ENCODE data around the gene TMEM117. TPM values are rescaled to one million over a fixed set of nuclear protein-coding genes. Genes with fewer than 3 reads are reported as not detected.
A peak's percentile ranks its signal among the peaks of the same experiment; 100 is the strongest.

TMEM117 gene
- total RNA-seq, 2 donors from 2014 or later, result 1.3 to 2.7 TPM

- no peak overlapping the region for H3K4me3 Mint-ChIP-seq
- peaks cover 6 to 7% of the 10 kb centered on the region in 2 donors for H3K9me3 Mint-ChIP-seq
- DNase-seq, result no peak
- no peaks in the 10 kb centered on the region for H3K4me1 Mint-ChIP-seq (ENCODE audit: low read depth)
- H3K27ac Mint-ChIP-seq, result no peak overlapping the region
- ATAC-seq (replicated peaks in 1 of 2), result no peak
- no peaks in the 10 kb centered on the region for H3K27me3 Mint-ChIP-seq (ENCODE audit: low read depth)
- peaks cover 5 to 10% of the 10 kb centered on the region in 2 donors for H3K36me3 Mint-ChIP-seq (ENCODE audit: insufficient read depth in 2 of 2)
These were observed 463.6 kb downstream of the TMEM117 start for GRCh38 chr12:44299524-44299923.

DNA sequence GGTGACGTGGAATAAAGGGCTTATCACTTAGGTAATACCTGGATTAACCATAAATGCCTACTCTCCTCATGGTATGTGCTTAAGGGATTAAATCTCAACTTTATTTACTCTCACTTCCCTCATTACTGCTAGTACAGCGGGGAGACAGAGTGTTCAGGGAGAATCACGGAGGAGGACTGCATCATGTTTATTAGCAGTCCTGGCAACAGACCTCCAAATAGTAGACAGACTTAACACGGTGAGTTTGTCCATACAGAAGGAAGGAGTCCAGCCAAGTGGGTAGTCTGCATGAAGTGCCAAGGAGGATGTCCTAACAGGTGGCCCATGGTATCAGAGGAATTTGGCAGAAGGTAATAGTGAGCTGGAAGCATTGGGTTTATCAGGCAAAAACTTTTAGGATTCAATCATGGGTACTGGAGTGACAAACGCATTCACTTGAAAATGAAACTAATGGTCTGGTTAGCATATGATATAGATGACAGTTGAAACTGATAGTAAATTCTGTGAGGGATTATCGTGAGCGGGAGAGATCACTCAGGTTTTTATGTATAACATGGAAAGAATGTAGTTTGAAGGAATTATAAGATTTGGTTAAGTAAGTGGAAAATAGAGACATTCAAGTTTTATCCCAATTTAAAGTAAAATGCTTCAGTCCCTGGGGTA lies 471.8 kb downstream of the TMEM117 start:
- no peak overlapping the region for H3K4me3 Mint-ChIP-seq
- ATAC-seq (replicated peaks in 1 of 2) (no peak), DNase-seq (no peak)
- H3K9me3 Mint-ChIP-seq, result peaks cover 0 to 6% of the 10 kb centered on the region in 2 donors
- no peaks in the 10 kb centered on the region for H3K36me3 Mint-ChIP-seq (ENCODE audit: insufficient read depth in 2 of 2)
- H3K27ac Mint-ChIP-seq, result no peak overlapping the region
- no peaks in the 10 kb centered on the region for H3K4me1 Mint-ChIP-seq (ENCODE audit: low read depth)
- no peaks in the 10 kb centered on the region for H3K27me3 Mint-ChIP-seq (ENCODE audit: low read depth)

DNA sequence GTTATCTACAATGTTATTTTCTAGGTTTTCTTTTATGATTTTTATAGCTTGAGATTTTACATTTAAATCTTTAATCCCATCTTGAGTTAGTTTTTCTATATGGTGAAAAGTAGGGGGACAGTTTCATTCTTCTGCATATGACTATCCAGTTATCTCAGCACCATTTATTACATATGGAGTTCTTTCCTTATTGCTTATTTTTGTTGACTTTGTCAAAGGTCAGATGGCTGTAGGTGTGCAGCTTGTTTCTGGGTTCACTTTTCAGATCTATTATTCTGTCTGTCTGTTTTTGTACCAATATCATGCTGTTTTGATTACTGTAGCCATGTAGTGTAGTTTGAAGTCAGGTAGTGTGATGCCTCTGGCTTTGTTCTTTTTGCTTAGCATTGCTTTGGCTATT lies 477.3 kb downstream of the TMEM117 start:
- Mint-ChIP-seq H3K27ac (no peak overlapping the region), H3K4me3 (no peak overlapping the region), H3K4me1 (ENCODE audit: low read depth) (no peaks in the 10 kb centered on the region), H3K9me3 (peaks cover 0 to 3% of the 10 kb centered on the region in 2 donors), H3K27me3 (ENCODE audit: low read depth) (no peaks in the 10 kb centered on the region), H3K36me3 (ENCODE audit: insufficient read depth in 2 of 2) (no peaks in the 10 kb centered on the region)
- DNase-seq, result no peak
- ATAC-seq (replicated peaks in 1 of 2), result no peak

DNA sequence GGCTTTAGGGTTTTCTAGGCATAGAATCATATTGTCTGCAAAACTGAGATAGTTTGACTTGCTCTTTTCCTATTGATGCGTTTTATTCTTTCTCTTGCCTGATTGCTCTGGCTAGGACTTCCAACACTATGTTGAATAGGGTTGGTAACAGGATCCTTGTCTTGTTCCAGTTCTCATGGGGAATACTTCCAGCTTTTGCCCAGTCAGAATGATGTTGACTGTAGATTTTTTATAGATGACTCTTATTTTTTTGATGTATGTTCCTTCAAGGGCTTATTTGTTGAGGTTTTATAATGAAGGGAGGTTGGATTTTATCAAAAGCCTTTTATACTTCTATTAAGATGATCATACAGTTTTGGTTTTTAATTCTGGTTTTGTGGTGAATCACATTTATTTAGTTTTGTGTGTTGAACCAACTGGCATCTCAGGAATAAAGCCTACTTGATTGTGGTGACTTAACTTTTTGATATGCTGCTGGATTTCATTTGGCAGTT lies 478.2 kb downstream of the TMEM117 start:
- Mint-ChIP-seq H3K27ac (no peak overlapping the region), H3K36me3 (ENCODE audit: insufficient read depth in 2 of 2) (no peaks in the 10 kb centered on the region)

DNA sequence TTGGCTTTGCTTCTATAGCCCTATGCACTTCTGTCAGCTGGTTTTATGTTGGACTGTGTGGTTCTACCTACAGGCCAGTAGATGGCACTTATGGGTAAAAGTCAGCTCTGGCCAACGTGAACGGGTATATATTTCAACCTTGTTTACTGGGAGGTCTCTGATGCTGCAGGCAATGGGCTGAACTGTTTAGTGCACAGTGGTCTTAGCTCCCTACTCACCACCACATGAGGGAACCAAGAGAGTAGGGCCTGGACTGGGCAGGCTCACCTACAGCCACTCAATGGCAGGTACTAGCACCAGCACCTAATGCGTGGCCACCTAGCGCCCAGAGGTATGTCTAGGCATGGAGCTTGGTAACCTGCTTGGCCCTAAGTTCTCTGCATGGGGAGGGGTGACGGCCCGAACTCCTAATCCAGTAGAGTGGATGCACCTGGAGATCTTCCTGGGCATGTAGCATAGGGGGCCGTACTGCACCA lies 481.8 kb downstream of the TMEM117 start:
- Mint-ChIP-seq H3K9me3 (no peaks in the 10 kb centered on the region), H3K36me3 (ENCODE audit: insufficient read depth in 2 of 2) (no peaks in the 10 kb centered on the region), H3K27ac (no peak overlapping the region), H3K4me3 (no peak overlapping the region), H3K4me1 (ENCODE audit: low read depth) (no peaks in the 10 kb centered on the region), H3K27me3 (ENCODE audit: low read depth) (no peaks in the 10 kb centered on the region)
- DNase-seq (peak in 1 of 2 donors; percentile 1), ATAC-seq (replicated peaks in 1 of 2) (peak in 1 of 2 donors; percentile 42)

More for the DNA sequence above, 478.2 kb downstream of the TMEM117 start:
- Mint-ChIP-seq H3K4me1 (ENCODE audit: low read depth) (no peaks in the 10 kb centered on the region), H3K9me3 (peaks cover 0 to 3% of the 10 kb centered on the region in 2 donors), H3K27me3 (ENCODE audit: low read depth) (no peaks in the 10 kb centered on the region), H3K4me3 (no peak overlapping the region)
- DNase-seq (no peak), ATAC-seq (replicated peaks in 1 of 2) (no peak)

DNA sequence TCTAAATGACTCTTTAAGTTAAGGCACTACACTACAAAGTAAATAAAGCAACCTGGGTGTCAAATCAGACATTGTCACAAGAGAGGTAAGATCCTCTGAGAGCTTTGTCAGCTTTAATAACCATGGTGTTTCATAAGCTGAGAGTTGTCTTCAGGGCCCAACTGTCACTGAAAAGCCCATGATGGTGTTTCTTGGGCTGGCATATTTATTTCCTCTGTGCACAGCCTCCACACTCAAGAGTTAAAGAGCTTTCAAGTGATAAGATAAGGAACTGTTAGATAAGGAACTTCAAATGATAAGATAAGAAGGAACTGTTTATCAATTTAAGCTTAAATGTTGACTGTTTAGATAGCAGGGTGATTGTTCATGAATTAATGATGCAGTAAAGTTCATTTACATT lies 495.4 kb downstream of the TMEM117 start:
- Mint-ChIP-seq H3K4me1 (ENCODE audit: low read depth) (no peaks in the 10 kb centered on the region), H3K27ac (no peak overlapping the region), H3K36me3 (ENCODE audit: insufficient read depth in 2 of 2) (peaks cover 2 to 3% of the 10 kb centered on the region in 2 donors), H3K27me3 (ENCODE audit: low read depth) (no peaks in the 10 kb centered on the region), H3K9me3 (peaks cover 3 to 6% of the 10 kb centered on the region in 2 donors), H3K4me3 (no peak overlapping the region)
- DNase-seq, result no peak
- no peak for ATAC-seq (replicated peaks in 1 of 2)

- no peak overlapping the region for H3K27ac Mint-ChIP-seq
- peaks cover 3 to 6% of the 10 kb centered on the region in 2 donors for H3K9me3 Mint-ChIP-seq
- no peaks in the 10 kb centered on the region for H3K4me1 Mint-ChIP-seq (ENCODE audit: low read depth)
- H3K36me3 Mint-ChIP-seq (ENCODE audit: insufficient read depth in 2 of 2), result peaks cover 2 to 3% of the 10 kb centered on the region in 2 donors
- ATAC-seq (replicated peaks in 1 of 2) (no peak), DNase-seq (no peak)
- no peak overlapping the region for H3K4me3 Mint-ChIP-seq
- H3K27me3 Mint-ChIP-seq (ENCODE audit: low read depth), result no peaks in the 10 kb centered on the region
These were observed 498.5 kb downstream of the TMEM117 start for GRCh38 chr12:44334347-44334746.

DNA sequence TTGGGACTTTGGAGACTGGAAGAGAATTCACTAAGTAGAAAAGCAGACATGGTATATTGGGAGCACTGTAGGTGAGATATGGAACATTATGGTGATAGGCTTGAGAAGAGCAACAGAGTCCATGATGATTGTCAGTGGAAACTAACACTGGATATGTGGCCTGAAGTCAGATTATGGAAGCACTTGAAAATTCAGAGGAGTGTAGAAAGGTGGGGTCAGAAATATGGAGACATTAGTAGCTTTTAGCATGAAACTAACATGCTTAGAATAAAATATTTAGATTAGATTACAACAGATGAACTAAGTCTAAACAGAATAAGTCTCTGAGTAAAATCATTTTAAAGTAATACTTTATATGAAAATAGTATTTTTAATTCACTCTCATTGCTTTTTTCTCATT lies 499.1 kb downstream of the TMEM117 start:
- Mint-ChIP-seq H3K4me1 (ENCODE audit: low read depth) (no peaks in the 10 kb centered on the region), H3K36me3 (ENCODE audit: insufficient read depth in 2 of 2) (peaks cover 2 to 3% of the 10 kb centered on the region in 2 donors), H3K27ac (no peak overlapping the region), H3K9me3 (peaks cover 3 to 6% of the 10 kb centered on the region in 2 donors), H3K4me3 (no peak overlapping the region), H3K27me3 (ENCODE audit: low read depth) (no peaks in the 10 kb centered on the region)
- ATAC-seq (replicated peaks in 1 of 2), result no peak
- DNase-seq, result no peak

DNA sequence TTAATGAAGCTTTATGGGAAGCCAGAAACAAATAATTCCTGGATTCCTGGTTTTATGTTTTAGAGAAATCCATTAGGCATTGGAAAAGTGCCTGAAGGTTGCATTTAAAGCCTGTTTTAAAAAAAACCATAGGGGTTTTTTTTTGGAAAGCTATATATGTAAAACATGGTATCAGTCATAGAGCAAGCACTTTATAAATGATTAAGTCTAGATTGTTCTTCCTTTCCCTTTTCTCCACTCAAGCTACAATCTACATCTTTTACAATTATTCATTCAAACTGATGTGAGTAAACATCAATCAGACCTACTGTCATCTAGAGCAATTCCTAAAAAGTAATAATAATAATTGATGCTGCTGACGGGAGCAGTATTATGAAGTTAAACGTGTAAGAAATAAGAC lies 500.7 kb downstream of the TMEM117 start:
- H3K27ac Mint-ChIP-seq, result no peak overlapping the region
- H3K9me3 Mint-ChIP-seq, result peaks cover 3 to 6% of the 10 kb centered on the region in 2 donors
- DNase-seq, result no peak
- peaks cover 2 to 3% of the 10 kb centered on the region in 2 donors for H3K36me3 Mint-ChIP-seq (ENCODE audit: insufficient read depth in 2 of 2)
- no peaks in the 10 kb centered on the region for H3K27me3 Mint-ChIP-seq (ENCODE audit: low read depth)
- no peak for ATAC-seq (replicated peaks in 1 of 2)
- no peaks in the 10 kb centered on the region for H3K4me1 Mint-ChIP-seq (ENCODE audit: low read depth)
- H3K4me3 Mint-ChIP-seq, result no peak overlapping the region

GRCh38 chr12:44342371-44342770 lies 506.5 kb downstream of the TMEM117 start:
- Mint-ChIP-seq H3K27me3 (ENCODE audit: low read depth) (no peaks in the 10 kb centered on the region), H3K27ac (no peak overlapping the region), H3K4me3 (no peak overlapping the region), H3K9me3 (no peaks in the 10 kb centered on the region), H3K4me1 (ENCODE audit: low read depth) (no peaks in the 10 kb centered on the region), H3K36me3 (ENCODE audit: insufficient read depth in 2 of 2) (no peaks in the 10 kb centered on the region)
- no peak for ATAC-seq (replicated peaks in 1 of 2)
- no peak for DNase-seq

DNA sequence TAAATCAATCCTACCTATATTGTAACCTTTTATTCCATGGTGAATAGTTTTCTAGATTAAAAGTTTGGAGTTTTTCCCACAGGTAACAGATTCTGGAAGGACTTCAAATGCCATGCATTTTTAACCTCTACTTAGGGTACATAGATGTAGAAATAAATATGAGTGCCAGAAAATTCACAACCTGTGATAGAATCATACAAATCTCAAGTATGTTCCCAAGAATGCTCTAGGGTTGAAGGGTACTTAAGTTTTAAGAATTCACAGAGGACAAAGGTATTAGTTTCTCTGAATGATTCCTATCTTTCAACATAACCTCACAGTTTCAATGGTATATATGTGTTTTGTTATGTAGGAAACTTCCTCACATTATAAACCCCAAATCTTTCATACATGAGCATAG lies 511.3 kb downstream of the TMEM117 start:
- Mint-ChIP-seq H3K4me1 (ENCODE audit: low read depth) (no peaks in the 10 kb centered on the region), H3K27ac (no peak overlapping the region), H3K36me3 (ENCODE audit: insufficient read depth in 2 of 2) (no peaks in the 10 kb centered on the region), H3K4me3 (no peak overlapping the region), H3K9me3 (peaks cover 0 to 3% of the 10 kb centered on the region in 2 donors), H3K27me3 (ENCODE audit: low read depth) (no peaks in the 10 kb centered on the region)
- DNase-seq (no peak), ATAC-seq (replicated peaks in 1 of 2) (no peak)

- Mint-ChIP-seq H3K27me3 (ENCODE audit: low read depth) (no peaks in the 10 kb centered on the region), H3K4me1 (ENCODE audit: low read depth) (no peaks in the 10 kb centered on the region), H3K27ac (no peak overlapping the region), H3K4me3 (no peak overlapping the region), H3K36me3 (ENCODE audit: insufficient read depth in 2 of 2) (no peaks in the 10 kb centered on the region), H3K9me3 (peaks cover 2 to 9% of the 10 kb centered on the region in 2 donors)
- DNase-seq (no peak), ATAC-seq (replicated peaks in 1 of 2) (no peak)
These were observed 521.6 kb downstream of the TMEM117 start for GRCh38 chr12:44357494-44357893.

- no peak for DNase-seq
- Mint-ChIP-seq H3K27me3 (ENCODE audit: low read depth) (no peaks in the 10 kb centered on the region), H3K9me3 (peaks cover 2 to 9% of the 10 kb centered on the region in 2 donors), H3K27ac (no peak overlapping the region), H3K4me3 (no peak overlapping the region), H3K4me1 (ENCODE audit: low read depth) (no peaks in the 10 kb centered on the region), H3K36me3 (ENCODE audit: insufficient read depth in 2 of 2) (no peaks in the 10 kb centered on the region)
- ATAC-seq (replicated peaks in 1 of 2), result no peak
These were observed 522.8 kb downstream of the TMEM117 start for GRCh38 chr12:44358636-44359035.

- Mint-ChIP-seq H3K9me3 (no peaks in the 10 kb centered on the region), H3K4me3 (no peak overlapping the region), H3K27ac (no peak overlapping the region), H3K27me3 (ENCODE audit: low read depth) (no peaks in the 10 kb centered on the region), H3K36me3 (ENCODE audit: insufficient read depth in 2 of 2) (no peaks in the 10 kb centered on the region), H3K4me1 (ENCODE audit: low read depth) (no peaks in the 10 kb centered on the region)
- DNase-seq, result no peak
- no peak for ATAC-seq (replicated peaks in 1 of 2)
These were observed 527.1 kb downstream of the TMEM117 start for GRCh38 chr12:44362947-44363346.

Measured in activated T-cell treated with anti-CD3 and anti-CD28 coated beads, Interleukin-2, amount 50 U/mL, for 72 hours (primary cell).